Measurements from ENCODE around the gene AKAP4.

- TF ChIP-seq CTCF (IDR thresholded peaks at IDR 0.05) = no peak
- TF ChIP-seq EZH2 (IDR thresholded peaks at IDR 0.05) = no peak
Measured at GRCh38 chrX:50158593-50158992, 42.2 kb downstream of the AKAP4 start.

Measured in neural progenitor cell (in vitro differentiated cells).